G401.6 (cell line): ENCODE data around the gene IGF1.

Source experiments
- FAIRE-seq: peaks from 2 replicates; lab custom pipeline; 2012; peaks lifted over from hg19 to GRCh38; lab: Jason Lieb, UNC

Gene IGF1

DNA sequence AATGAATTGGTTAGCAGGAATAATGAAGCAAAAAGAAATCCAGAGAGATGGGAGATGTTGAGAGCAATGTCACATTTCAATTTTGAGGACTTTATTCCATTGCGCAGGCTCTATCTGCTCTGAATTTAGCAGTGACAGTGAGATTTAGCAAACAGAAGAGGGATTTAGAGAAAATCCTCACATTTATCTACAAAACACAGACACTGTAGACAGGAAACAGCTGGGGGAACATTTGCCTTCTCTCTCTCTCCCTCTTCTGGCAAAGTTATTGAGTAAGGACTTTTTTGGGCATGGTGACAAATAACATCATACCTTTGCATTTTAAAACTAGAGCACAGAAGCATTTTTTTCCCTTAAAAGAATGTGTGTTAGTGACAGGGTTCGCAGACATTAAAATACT is at the start of gene IGF1:
Gene IGF1 (minus strand): TSS at position 158 of the 400 bp plus-strand sequence. CDS start 182 bp downstream, outside the sequence.
- no peak for FAIRE-seq

DNA sequence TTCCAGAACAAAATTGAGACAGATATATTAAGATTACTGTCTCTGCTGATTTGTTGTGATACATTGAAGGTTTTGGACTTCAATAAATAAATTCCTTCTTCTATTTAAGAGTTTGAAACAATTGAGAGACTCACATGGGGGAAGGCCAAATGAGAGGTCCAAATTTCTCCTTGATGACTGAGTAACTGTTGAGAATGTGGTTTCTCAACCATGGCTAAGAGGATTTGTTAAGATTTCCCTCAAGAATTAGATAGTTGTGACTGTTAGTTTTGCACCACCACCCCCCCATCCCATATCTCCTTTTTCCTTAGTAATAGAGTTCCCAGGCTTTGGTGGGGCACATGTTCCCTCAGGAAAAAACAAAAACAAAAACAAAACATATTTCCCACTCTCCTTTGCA is 47.7 kb upstream of the IGF1 start:
- FAIRE-seq = no peak

DNA sequence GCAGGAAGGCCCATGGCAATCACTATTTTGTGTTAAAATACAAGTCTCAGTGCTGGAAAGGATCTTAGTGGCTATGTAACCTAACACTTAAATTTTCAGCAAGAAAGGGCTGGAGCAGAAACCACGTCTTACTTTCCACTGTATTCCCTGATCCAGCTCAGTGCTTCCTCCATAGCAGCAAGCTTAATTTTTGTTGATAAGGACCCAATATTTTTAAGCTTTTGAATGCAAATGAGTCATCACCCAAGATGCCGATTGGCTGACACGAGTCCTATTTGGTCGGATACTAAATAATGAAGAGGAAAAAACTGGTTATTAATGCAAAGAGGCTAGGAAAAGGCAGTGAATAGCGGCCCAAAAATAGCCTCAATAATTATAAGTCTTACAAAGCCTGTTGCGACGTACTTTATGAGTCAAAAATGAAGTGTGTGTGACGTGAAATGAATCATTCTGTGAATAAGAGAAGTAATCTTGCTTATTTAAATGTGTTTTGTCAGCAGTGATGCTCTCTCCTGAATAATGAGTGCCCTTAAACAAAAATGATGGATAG is 46.9 kb upstream of the IGF1 start:
- FAIRE-seq = no peak

DNA sequence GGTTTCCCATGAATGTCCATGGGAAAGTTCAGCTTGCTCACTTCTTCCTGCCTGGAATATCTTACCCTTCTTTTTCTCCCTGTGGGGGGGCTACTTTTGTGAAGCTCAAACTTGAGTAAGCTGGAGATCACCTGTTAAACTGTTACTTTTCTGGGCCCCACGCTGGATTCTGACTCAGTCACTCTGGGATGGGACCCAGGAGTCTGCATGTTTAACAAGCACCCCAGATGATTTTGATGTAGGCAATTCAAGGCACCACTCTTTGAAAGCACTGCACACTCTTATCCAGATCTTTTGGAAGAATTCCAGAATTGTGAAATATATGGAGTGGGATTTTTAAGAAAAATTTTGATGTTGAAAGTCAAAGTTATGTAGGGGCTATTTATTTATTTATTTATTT is 46.3 kb upstream of the IGF1 start:
- no peak for FAIRE-seq

DNA sequence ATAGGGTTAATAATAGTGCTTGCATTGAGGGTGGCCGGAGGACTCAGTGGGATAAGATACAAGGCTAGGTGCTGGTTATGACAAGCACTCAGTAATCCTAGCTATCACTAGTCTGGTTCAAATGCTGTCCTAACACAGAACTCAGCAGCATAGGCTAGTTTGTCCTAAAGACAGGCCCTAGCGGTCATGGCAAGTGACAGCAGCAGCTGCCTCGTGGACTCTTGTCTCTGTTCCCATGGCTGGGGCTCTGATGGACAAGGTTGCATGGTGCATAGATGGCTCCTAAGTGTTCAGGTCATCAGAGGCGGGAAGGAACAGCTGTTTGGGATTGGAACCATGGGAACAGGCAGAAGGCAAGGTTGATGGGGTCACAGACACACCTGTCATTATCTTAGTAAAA is 42.4 kb upstream of the IGF1 start:
- FAIRE-seq = no peak

DNA sequence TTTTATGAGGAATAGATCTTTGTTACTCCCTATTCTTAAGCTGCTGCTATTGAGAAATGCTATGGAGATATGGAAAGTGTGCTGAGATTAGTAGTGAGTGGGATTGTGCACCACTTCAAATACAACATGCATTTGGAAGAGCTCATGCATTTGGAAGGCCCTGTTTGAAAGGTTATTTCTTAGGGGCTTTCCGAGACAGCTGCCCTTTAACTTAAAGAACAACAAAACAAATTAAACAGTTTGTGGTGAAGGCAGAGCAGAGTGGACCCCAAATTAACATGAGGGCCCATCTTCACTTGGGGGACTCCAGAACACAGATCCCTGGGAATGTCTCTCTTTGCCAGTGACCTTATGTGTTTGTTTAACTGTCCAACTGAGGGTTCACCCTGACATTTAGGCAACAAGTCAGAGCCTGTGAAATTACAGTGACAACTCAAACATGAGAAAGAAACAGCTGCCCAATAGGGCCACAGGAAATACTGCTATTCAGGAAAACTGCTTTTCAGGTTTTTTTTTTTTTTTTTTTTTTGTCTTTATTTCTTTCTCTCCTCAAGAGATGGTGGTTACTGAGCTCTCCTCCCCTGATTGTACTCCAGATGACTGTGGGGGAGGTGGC is 41.4 kb upstream of the IGF1 start:
- FAIRE-seq = no peak

DNA sequence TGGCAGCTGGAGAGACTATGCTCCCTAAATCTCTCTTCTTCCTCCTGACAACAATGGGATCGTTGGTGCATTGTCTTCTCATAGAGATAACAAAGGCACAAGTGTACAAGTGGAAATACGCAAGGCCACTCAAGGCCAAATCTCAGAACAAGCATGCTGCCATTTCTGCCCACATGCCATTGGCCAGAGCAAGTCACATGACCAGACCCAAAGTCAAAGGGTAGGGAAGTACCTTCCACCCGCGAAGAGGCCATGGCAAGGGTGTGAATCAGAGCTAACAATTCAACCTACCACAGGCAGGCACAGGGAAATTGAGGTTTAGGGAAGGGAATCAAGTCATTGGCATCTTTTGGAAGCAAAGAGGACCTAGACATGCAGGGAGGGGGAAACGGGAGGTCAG is 38.5 kb upstream of the IGF1 start:
- no peak for FAIRE-seq

DNA sequence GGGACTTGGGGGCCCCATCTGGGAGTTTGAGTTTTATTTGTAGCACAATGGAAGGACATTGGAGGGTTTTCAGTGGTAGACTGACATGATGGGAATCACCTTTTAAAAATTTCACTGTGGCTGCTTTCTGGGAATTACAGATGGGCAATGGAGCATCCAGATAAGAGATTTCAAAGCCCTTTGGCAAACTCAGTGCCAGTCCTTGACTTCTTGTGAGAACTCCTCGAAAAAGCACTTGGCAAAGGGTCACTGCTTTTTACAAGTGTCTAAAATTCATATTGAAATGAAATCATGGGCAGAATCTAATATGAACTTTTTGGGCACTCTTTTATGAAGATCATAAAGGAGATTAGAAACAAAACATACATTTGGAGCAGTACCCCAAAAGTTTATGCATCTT is 34.3 kb upstream of the IGF1 start:
- no peak for FAIRE-seq

DNA sequence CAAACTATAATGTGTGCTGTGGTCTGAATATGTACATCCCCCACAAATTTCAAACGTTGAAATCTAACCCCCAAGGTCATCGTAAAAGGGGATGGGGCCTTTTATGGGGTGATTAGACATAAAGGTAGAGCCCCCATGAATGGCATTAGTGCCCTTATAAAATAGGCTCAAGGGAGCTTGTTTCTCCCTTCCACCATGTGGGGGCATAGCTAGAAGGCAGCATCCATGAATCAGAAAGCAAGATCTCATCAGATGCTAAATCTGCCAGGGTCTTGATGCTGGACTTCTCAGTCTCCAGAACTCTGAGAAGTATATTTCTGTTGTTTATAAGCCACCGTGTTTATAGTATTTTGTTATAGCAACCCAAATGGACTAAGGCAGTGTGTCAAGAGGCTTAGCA is 33.4 kb upstream of the IGF1 start:
- FAIRE-seq = no peak

DNA sequence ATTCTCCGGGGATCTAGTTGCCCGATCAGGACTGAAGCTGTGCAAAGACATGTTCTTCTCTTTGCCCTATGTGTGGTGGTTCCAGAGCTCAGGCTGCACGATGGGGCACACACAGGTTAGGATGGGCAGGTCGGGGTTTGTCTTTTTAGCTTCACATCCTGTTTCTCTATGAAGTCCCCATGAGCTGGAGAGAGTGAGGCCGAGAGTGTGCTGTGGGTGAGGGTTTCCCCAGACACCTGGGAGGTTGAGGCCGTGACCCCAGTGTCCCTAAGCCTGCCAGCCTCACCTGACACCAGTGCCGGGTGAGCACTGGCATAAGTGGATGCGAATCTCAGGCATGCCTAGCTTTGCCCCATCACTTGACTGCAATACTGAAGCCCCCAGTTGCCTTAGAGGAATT is 32.9 kb upstream of the IGF1 start:
- FAIRE-seq = no peak

DNA sequence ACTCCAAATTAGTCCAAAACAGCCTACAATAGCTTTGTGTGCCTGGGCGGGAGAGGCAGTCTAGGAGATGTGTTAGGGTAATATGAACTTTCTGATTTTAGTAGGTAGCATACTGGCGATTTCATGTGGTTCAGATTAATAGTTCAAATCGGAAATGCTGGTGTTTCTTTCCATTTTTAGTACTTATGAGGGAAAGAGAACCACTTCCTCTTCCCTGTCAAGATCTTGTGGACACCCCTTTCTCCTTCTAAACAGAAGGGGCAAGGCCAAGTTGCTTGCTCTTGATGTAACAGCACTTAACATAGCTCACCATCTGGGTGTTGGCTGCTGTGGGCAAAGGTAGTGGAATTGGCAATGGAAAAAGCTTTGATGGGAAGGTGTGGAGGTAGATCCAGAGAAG is 32.2 kb upstream of the IGF1 start:
- FAIRE-seq = no peak

DNA sequence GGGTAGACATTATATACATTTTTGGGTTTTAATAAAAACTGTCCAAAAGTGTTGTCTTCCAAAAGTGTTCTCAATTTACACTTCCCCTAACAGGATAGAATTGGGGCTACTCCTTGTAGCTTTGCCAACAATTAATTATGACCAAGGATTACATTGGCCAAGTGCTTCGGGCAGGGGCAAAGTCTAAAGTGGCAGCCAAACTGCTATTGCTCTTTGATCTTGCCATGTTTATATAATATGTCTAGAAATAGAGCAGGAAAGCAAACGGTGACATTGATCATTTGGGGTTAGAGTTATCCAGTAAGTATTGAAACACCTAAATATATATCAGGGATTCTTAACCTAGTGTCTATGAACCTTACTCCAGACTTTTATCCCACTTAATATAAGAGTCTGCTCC is 31.2 kb upstream of the IGF1 start:
- FAIRE-seq = no peak

DNA sequence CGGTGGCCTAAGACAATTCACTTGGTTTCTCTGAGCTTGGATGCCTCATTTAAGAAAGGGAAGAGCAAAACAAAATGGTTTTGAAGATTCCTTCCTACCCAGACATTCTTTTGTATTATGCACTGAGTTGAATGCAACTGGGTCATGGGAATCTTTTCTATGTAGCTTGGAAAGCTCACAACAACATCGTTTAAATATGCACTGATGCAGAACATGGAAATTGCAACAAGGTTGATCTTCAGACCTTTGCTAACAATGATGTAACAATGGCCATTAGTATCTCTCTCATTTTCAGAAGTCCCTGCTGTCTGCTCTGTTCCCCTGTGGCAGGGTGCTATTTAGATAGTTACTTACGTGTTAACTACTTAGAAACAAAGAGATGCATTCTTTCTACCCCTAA is 30.1 kb upstream of the IGF1 start:
- no peak for FAIRE-seq

DNA sequence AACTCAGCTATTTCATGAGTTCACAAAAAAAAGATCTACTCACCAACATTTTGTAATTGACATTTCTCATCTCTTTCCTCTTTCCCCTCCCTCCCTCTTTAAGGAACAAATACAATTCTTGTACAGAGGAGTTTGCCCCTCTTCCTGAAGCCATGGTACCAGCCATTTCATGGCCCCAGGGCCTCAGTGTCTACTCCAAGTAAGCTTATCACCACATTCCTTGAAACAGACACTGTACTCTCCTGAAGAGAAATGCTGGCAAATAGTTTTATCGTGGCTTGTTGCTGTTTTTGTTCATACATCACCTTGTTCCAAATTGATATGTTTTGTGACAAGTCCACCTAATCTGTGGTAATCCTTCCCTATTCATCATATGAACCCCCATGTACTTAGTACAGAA is 29.7 kb upstream of the IGF1 start:
- no peak for FAIRE-seq

DNA sequence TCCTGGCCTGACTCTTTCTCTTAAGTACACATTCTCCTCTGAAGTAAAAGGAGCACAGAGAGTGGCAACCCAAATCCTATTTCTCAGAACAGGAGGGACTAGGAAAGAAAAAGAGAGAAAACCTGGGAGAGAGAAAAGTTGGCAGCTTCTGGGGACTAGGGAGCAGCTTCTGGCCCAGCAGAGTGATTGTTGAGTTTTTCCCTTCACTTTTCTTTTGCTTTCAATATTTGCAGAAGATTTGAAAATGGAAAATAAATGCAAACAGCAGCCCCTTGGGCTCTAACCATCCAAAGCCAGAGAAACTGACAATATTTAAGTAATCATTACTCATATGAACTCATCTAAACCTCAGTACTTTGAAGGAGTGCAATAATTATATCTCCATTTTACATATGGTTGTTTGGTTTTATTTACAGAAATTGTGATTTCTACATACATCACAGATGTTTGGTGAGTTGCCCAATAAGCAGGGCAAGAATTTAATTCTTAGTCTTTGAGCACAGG is 28.8 kb upstream of the IGF1 start:
- FAIRE-seq = no peak

DNA sequence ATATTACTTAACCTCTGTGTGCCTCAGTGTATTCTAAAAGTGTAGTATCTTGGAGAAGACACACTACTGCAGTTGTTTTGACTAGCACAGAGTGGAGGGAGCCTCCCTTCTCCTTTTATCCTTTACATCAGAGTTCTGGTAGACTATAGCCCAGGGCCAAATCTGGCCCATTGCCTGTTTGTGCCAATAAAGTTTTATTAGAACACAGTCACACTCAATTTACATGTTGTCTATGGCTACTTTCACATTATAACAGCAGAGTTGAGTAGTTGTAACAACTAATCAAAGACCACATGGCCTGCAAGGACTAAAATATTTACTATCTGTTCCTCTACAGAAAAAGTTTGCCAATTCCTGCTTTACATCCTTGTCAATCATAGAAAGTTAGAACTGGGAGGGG is 27.7 kb upstream of the IGF1 start:
- FAIRE-seq = no peak

DNA sequence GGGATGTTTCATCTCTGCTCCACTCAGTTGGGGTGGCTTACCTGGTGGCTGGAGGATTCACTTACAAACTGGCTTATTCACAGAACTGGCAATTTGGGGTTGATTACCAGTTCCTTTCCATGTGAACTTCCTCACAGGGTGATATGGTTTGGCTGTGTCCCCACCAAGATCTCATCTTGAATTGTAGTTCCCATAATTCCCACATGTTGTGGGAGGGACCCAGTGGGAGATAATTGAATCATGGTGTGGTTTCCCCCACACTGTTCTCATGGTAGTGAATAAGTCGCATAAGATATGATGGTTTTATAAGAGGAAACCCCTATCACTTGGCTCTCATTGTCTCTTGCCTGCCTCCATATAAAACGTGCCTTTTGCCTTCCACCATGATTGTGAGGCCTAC is 26.9 kb upstream of the IGF1 start:
- FAIRE-seq = no peak

DNA sequence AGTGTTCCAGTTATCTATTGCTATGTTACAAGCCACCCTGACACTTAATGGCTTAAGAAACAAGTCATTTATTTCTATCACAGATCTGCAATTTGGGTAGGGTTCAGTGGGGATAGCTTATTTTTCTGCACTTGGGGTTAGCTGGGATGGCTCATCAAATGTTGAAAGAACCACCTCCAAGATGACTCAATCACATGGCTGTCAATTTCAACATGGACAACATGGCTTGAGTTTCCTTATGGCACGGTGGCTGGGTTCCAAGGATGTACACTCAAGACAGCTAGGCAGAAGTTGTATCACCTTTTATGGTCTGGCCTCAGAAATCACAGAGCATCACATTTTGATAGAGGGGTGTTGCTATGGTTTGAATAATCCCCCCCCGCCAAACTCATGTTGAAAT is 24.5 kb upstream of the IGF1 start:
- FAIRE-seq = no peak

DNA sequence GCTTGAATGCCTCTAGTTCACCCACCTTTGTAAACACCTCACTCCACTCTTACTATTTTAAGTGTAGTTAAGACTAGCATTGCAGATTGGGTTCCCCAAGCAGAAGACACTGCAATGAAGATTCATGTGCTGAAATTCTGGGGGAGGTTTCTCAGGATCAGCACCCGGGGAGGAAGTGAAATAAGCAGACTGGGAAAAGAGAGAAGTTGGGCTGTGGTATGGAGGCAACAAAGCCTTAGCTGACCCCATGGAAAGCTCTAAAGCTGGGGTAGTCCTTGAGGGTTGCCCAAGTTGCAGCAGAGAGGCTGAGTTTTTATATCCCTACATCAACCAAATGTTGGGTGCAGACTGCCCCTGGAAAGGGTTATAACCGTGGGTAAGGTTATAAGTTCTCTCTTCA is 23.9 kb upstream of the IGF1 start:
- no peak for FAIRE-seq

DNA sequence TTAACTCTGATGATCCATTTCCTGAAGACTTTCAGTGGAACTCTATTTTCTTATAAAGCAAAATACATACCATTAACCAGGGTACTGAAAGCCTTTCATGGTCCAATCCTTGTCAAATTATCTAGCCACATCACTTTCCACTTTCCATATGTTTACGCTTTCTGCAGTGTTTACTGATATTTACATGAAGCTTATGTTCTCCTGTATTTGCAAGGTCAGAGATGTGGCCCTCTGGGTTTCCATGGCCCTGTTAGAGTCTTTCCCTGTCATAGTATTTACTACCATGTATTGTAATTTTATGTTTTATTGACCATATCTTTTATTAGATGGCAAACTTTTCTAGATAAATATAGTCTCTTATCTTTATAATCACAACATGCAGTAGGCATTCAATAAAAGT is 23.5 kb upstream of the IGF1 start:
- FAIRE-seq = no peak

DNA sequence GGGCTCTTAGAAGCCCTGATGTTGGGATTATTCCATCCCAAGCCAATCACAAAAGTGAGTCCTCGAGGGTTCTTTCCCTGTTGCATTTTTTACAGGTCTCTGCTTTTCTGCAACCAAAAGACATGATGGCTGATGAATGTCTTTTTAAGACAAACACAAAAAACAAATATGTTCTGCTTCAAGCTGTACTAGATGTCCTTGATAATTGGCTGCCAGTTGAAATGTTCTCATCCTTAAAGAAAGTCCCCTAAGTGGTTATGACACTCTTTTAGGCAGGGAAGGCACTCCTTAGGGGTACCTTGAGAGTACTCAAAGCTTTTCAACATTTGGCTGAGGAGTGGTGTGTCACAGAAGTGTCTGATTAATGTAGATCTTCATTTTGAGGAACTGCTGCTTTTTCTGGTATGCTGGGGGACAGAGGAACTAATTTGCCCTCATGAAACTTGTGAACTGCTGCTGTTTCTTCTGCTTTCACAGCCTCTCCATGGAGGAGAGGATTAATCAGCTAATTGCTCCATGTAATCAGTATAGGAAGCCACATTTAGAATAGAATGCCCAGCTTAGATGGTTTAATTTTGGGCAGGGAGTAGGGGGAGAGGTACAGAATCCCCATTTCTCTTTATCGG is 22.8 kb upstream of the IGF1 start:
- no peak for FAIRE-seq

DNA sequence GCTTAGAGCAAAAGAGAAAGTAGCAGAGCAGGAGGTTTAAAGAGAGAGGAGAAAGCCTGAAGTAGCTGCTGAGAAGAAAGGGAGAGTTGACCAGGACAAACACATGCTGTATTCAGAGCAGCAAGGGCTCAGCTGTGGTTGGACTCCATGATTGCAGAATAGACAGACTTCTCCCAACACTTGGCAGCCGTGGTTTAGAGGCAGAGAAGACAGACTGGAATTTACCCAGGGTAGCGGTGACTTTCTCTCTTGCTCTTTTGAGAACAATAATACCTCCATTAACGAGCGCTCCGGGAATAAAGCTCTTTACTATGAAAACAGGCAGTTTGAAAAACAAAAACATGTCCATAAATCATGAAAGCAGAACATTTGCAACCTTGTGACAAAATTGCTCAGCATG is 21.4 kb upstream of the IGF1 start:
- no peak for FAIRE-seq

DNA sequence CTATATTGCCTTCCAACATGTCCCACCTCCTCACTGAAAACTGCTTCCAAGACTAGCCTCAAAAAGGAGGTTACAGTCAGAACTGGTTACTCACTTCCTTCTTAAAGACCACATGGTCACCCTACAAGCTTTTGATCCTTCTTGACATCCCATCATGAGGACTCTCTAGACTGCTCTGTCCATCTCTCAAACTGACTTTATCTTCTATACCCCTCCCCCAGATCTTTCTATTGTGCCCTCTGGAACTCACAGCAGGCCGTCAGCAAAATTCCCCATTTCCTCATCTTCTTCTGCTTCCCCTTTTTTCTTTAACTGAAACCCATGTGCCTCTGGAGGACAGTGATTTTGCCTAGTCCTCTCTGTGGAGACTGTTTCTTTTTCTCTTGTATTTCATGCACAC is 18.1 kb upstream of the IGF1 start:
- FAIRE-seq = no peak

DNA sequence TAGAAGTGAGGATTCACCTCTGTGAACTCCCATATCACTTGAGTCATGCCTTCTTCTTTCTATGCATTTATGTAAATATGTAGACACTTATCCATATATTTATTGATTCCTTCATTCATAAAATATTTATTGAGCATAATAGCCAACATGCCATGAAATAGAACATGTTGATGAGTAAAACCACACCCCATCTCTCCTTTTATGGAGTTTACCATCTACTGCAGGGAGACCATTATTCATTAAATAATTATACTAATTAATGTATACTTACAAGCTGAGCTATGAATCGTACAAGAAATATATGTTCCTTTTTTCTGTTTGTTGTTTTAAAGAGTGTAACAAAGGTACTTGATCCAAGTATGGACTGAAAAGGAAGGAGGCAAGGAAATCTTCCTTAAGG is 17.4 kb upstream of the IGF1 start:
- FAIRE-seq = no peak
